B cell (primary cell): ENCODE results near the gene SRGAP2B. TPM values are rescaled to one million over a fixed set of nuclear protein-coding genes. Genes with fewer than 3 reads are reported as not detected.
"Not testable (repeated sequence)": the region's sequence is repeated elsewhere in the genome, so short reads cannot be mapped to it uniquely, and the experiment has no call there.

Experiments used
- ATAC-seq: fragments of 200-7000 bp; cut with Tn5 transposase; one replicate; pipeline ENCODE4 v1.10.0; 2021; ENCODE audit warnings: low read depth, mild to moderate bottlenecking, moderate number of reproducible peaks, moderate library complexity
- CTCF ChIA-PET: fragments of 350-600 bp; sonication (Branson Sonifier 250); formaldehyde crosslinking; loops from one replicate; lab custom pipeline; 2021; ENCODE audit warnings: antibody characterized with exemption, inconsistent platforms; lab: Charles Lee
- POLR2A ChIA-PET: fragments of 350-600 bp; sonication (Branson Sonifier 250); formaldehyde crosslinking; loops from one replicate; lab custom pipeline; 2021; ENCODE audit warnings: antibody characterized with exemption; lab: Charles Lee
- DNase-seq: peaks from one replicate; pipeline ENCODE4 v3.0.0; 2013
- H2AFZ ChIP-seq: 2 replicates; pipeline ENCODE4 v1.6.1; 2012; ENCODE audit warnings: mild to moderate bottlenecking, low read depth, low read length; ENCODE audit not compliant: insufficient read depth, poor library complexity, severe bottlenecking
- H3K27ac ChIP-seq, 2 donors: 1 replicate in 1 of 2; 2 replicates in 1 of 2; pipeline ENCODE4 v1.5.1; 2012 to 2013; ENCODE audit warnings: low read length in 2 of 2, mild to moderate bottlenecking in 2 of 2, moderate library complexity in 1 of 2
- H3K27me3 ChIP-seq, 4 experiments: fragments of 200-600 bp in 1 of 4; sonication (generic) in 1 of 4; replicated peaks in 1 of 4; 1 replicate in 2 of 4; 2 replicates in 2 of 4; pipeline versions ENCODE4 v1.6.1 to v1.7.0; 2013 to 2016; ENCODE audit warnings: low read length in 3 of 4, mild to moderate bottlenecking in 2 of 4, mixed read lengths in 1 of 4, moderate library complexity in 1 of 4; ENCODE audit not compliant: insufficient read depth in 4 of 4, control insufficient read depth in 3 of 4; ENCODE audit errors: control extremely low read depth in 1 of 4
- H3K36me3 ChIP-seq, 2 experiments: replicated peaks in 1 of 2; 1 replicate in 1 of 2; 2 replicates in 1 of 2; pipeline versions ENCODE4 v1.6.1 to v1.7.1; 2013; ENCODE audit warnings: low read length in 1 of 2; ENCODE audit not compliant: insufficient read depth in 2 of 2, control insufficient read depth in 1 of 2; ENCODE audit errors: control extremely low read depth in 1 of 2, extremely low read depth in 1 of 2
- H3K4me1 ChIP-seq, 2 donors: fragments of 200-600 bp in 1 of 2; sonication (generic) in 1 of 2; 1 replicate in 1 of 2; 2 replicates in 1 of 2; pipeline versions ENCODE4 v1.5.1 to v1.6.1; 2013 to 2017; ENCODE audit warnings: low read length in 2 of 2; ENCODE audit not compliant: control insufficient read depth in 2 of 2, insufficient read depth in 2 of 2
- H3K4me2 ChIP-seq: replicated peaks from 2 replicates; pipeline ENCODE3; 2012; ENCODE audit warnings: mild to moderate bottlenecking, low read depth, low read length; ENCODE audit not compliant: poor library complexity, severe bottlenecking
- H3K4me3 ChIP-seq, 5 experiments: fragments of 200-600 bp in 1 of 5; sonication (generic) in 1 of 5; 1 replicate in 3 of 5; 2 replicates in 2 of 5; pipeline versions ENCODE4 v1.5.1 to v1.7.0; 2011 to 2016; ENCODE audit warnings: low read length in 4 of 5, mild to moderate bottlenecking in 4 of 5, low read depth in 2 of 5, control low read depth in 1 of 5, moderate library complexity in 1 of 5; ENCODE audit not compliant: insufficient read depth in 1 of 5; ENCODE audit errors: control extremely low read depth in 1 of 5, extremely low read depth in 1 of 5
- H3K79me2 ChIP-seq: fragments of 200-600 bp; sonication (generic); one replicate; pipeline ENCODE4 v1.6.0; 2016; ENCODE audit warnings: low read length; ENCODE audit not compliant: control insufficient read depth, insufficient read depth
- H3K9ac ChIP-seq: fragments of 200-600 bp; sonication (generic); 2 replicates; pipeline ENCODE4 v1.6.1; 2017; ENCODE audit warnings: mild to moderate bottlenecking, low read length, moderate library complexity
- H3K9me3 ChIP-seq, 3 donors: one replicate each; pipeline versions ENCODE4 v1.6.1 to v1.7.1; 2013; ENCODE audit warnings: low read length in 2 of 3; ENCODE audit not compliant: control insufficient read depth in 2 of 3, insufficient read depth in 1 of 3; ENCODE audit errors: control extremely low read depth in 1 of 3
- H4K20me1 ChIP-seq: 2 replicates; pipeline ENCODE4 v1.6.0; 2012; ENCODE audit warnings: mild to moderate bottlenecking, low read length; ENCODE audit not compliant: insufficient read depth, control insufficient read depth, poor library complexity, severe bottlenecking
- H3K27ac Mint-ChIP-seq: one replicate; pipeline ENCODE4 v1.8.0; 2021; ENCODE audit warnings: mixed read lengths
- H3K27me3 Mint-ChIP-seq: one replicate; pipeline ENCODE4 v1.8.0; 2021; ENCODE audit warnings: mixed read lengths
- H3K4me1 Mint-ChIP-seq: one replicate; pipeline ENCODE4 v1.8.0; 2021; ENCODE audit warnings: mixed read lengths
- H3K4me3 Mint-ChIP-seq: one replicate; pipeline ENCODE4 v1.8.0; 2021; ENCODE audit warnings: mixed read lengths
- H3K9me3 Mint-ChIP-seq: one replicate; pipeline ENCODE4 v1.8.0; 2022; ENCODE audit warnings: mixed read lengths; ENCODE audit not compliant: insufficient read depth
- WGBS: methylation state at CpG from one replicate; pipeline ENCODE4 v1.1.5; 2013; ENCODE audit warnings: missing lambda C conversion rate; ENCODE audit not compliant: insufficient coverage; 5-methylcytosine and 5-hydroxymethylcytosine counted together
- intact Hi-C: fragments of 100-400 bp; cut with micrococcal nuclease; formaldehyde crosslinking; loops from one replicate; pipeline ENCODE4 v1.10.0; 2022
- polyA plus RNA-seq: library from polyadenylated mRNA; depleted of rRNA; stranded (reverse); fragments of >200 nt; gene quantifications from 2 replicates; pipeline ENCODE4 v1.2.3, GENCODE V29; 2012
- total RNA-seq, 2 donors: library from RNA; stranded (reverse); fragments of 120-200 nt in 1 of 2; gene quantifications; 1 replicate in 1 of 2; 2 replicates in 1 of 2; pipeline versions ENCODE4 v1.2.3 to v1.2.4, GENCODE V29; 2013 to 2022

SRGAP2B gene
- total and polyA plus RNA-seq, 2 donors (not counting 1 experiment from before 2014, with no cell fraction given) = 3.0 to 36.5 TPM

GRCh38 chr1:144987131-144987530 is 108.0 kb downstream of the SRGAP2B start:
- DNase-seq, H2AFZ ChIP-seq, intact Hi-C loops, H3K27me3 ChIP-seq, H3K9me3 ChIP-seq, H3K4me1 ChIP-seq, H3K27ac ChIP-seq, H3K79me2 ChIP-seq, H3K4me3 ChIP-seq, ATAC-seq, CTCF ChIA-PET, H3K4me1 Mint-ChIP-seq, H3K4me3 Mint-ChIP-seq, H3K27me3 Mint-ChIP-seq, H4K20me1 ChIP-seq, H3K9ac ChIP-seq, H3K9me3 Mint-ChIP-seq, H3K27ac Mint-ChIP-seq, POLR2A ChIA-PET, H3K4me2 ChIP-seq, H3K36me3 ChIP-seq: not testable (repeated sequence)
- WGBS = no CpG with 5 or more reads among the region's 2 CpGs

DNA sequence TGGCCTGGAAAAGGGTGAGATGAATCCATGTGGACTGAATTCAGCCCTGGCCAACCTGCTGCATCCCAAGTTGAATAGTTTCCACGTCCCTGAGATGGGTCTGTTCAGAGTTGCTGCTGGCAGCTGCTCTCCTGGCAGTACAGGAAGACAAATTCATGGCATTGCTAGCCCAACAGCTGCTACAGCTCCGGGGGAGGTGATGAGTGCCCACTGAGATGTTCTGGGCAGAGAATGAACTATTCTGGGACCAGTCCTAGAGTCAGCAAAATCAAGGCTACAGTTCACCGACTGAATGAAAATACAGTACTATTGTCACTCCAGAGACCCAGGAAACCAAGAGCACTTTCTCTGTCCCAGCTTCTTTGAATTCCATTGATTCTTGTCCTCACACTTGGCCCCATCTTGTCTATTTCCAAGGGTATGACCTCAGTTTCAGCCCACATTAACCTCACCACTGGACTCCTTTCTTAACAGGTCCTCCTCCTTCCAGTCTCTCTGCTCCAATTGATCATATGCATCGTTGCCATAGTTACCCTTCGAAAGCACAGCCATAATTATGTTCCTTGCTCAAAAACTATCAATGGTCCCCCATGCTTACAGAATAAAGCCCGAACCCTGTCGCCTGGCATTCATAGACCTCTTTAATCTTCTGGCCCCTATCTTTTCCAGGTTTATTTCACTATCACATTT is 108.8 kb downstream of the SRGAP2B start:
- H3K27me3 Mint-ChIP-seq, intact Hi-C loops, CTCF ChIA-PET, H4K20me1 ChIP-seq, H3K27ac Mint-ChIP-seq, POLR2A ChIA-PET, H2AFZ ChIP-seq, H3K4me3 Mint-ChIP-seq, H3K27me3 ChIP-seq, H3K4me3 ChIP-seq, H3K9me3 ChIP-seq, H3K9ac ChIP-seq, DNase-seq, H3K79me2 ChIP-seq, H3K4me1 ChIP-seq, H3K4me1 Mint-ChIP-seq, H3K4me2 ChIP-seq, ATAC-seq, H3K36me3 ChIP-seq, H3K27ac ChIP-seq, H3K9me3 Mint-ChIP-seq: not testable (repeated sequence)
- no CpG with 5 or more reads among the region's 7 CpGs for WGBS

GRCh38 chr1:144985550-144986170 is 109.5 kb downstream of the SRGAP2B start:
- H3K9me3 Mint-ChIP-seq, H3K27me3 Mint-ChIP-seq, H3K27ac ChIP-seq, ATAC-seq, H3K27ac Mint-ChIP-seq, H3K27me3 ChIP-seq, H3K4me3 ChIP-seq, H4K20me1 ChIP-seq, H3K79me2 ChIP-seq, DNase-seq, H3K4me1 ChIP-seq, H3K9ac ChIP-seq, H2AFZ ChIP-seq, intact Hi-C loops, H3K36me3 ChIP-seq, H3K9me3 ChIP-seq, CTCF ChIA-PET, POLR2A ChIA-PET, H3K4me3 Mint-ChIP-seq, H3K4me2 ChIP-seq, H3K4me1 Mint-ChIP-seq: not testable (repeated sequence)
- WGBS = no CpG with 5 or more reads among the region's 7 CpGs
